GM18511 (cell line): Measurements from ENCODE around the gene GMPR.

Experiments
- ATAC-seq: cut with Tn5 transposase; IDR thresholded peaks from one replicate; pipeline ENCODE4 v1.9.1; 2021; ENCODE audit warnings: mild to moderate bottlenecking, moderate library complexity; ENCODE audit not compliant: unreplicated experiment

GMPR gene

DNA sequence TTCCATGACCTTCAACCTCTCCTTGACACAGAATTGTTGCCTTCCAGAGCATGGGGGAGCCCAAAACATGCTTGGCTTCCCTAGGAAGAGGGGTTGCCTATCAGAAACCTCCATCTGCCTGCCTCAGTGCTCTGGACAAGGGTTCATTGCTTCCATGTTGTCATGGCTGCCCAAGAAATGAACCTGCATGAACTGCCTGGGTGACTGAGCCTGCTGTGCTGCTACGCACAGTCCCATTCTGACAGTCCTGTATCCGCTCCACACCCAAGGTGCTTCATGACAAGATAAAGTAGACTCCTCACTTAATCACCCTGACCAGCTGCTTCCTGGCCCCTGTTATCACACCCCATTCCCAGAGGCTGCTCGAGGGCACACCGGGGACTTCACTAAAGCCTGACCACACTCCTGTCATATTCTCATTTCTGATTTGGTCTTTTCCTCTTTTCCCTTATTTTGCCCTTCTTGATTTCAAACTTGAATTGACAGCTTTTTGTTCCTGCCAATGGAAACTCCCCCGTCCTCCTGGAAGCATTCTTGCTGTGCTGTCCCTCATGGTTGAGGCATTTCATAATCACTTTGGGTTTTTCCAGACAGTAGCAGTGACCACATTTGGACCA, 31.9 kb downstream of the GMPR start:
- ATAC-seq: no peak

- ATAC-seq: no peak
Measured at GRCh38 chr6:16271428-16271827, 33.0 kb downstream of the GMPR start.

- ATAC-seq: no peak
Measured at GRCh38 chr6:16272201-16272600, 33.8 kb downstream of the GMPR start.

DNA sequence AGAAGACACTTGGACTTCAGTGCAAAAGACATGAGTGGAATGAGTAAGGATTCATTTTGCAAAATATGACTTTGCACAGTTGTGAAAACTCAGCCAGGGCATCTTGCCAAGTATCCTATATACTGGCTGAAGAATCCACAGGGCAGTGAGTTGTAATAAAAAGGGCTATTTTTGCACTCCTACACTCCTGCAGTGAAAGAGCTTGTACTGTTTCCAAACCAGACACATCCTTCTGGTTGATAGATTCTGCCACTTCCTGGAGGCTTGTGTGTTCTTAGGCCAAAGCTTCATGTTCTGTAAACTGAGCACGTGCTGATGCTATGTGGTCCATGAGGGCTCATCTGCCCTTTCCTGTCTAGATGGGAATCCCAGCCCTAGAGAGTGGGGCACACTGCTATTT, 34.9 kb downstream of the GMPR start:
- no peak for ATAC-seq

DNA sequence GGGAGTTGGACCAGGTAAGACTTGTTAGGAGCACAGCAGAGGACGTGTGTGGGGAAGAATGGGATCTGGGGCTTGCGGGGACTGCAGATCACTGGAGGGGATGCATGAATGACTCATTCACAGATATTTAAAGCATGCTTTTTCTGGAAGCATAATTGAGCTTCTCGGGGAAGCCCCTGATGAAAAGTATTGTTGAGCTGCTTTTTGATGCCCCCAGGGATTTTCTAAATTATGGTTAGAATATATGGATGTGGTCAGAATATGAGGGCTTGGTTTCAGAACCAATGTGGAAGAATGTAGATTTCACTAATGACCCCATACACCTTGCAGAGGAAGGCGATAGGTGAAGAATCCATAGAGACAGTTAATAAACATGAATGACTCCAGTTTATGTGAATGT, 36.1 kb downstream of the GMPR start:
- ATAC-seq: no peak

DNA sequence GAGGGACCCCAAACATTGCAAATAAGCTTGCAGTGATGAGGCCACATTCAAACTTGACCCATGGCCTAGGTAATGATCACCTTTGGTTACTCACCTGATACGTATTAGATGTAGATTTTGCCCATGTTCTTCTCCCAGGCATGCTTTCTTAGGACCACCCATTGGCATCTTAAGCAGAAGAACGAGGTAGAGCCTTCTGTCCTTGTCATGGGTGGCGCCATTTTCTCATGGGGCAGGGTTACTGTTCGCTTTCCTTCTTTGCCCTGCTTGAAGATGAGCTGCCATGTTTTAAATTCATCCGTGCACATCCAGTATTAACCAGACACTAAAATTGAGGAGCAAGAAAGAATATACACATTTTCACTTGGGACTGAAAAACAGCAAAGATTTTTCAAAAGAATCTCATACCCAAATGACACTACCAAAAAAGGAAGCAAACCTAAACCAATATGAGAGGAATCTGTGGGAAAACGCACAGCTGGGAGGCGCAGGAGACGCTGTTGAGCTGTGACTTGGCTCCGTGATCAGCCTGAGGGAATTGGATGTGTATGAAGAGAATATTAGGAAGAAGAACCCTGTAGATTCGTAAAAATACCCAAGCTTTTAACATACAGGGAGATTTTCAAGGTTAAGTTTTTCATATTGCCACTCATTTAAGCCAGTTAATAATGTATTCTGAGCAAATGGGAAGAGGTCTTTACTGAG, 36.6 kb downstream of the GMPR start:
- ATAC-seq: no peak

DNA sequence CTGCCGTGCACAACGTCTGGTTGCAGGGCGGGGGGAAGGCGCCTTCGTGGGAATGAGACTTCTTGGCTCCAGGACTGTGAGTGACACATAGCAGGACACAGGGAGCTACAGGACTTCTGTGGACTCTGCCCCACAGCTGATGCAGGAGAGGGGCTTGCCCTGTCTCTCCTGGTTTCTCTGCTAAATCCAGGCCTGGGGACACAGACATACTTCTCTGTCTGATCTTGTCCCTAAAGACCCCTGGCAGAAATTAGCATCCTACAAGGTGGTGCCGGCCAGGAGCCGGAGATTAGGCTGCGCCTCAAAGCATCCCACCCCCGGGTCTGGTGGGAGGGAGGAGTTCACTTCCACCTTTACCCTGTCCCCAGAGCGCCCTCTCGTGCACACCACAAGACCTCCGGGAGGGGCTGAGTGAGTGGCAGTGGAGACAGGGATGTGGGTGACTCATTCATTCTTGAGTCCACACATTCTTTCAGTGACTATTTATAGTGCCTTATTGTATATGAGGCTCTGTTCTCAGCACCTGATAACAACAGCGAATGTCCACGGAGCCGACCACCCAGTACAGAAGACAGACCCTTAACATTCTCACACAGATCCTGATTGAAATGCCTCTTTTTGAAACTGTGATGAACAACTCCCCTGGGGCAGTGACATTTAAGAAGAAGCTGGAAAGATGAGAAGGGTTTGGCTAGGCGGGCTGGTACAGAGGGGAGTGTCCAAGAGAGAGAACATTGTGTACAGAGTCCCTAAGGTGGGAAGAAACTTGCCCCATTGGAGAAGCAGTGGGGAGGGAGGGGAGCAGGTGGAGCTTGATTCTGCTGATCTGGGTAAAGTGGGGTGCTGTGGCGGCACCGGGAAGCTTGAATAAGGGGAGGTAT, 39.0 kb downstream of the GMPR start:
- no peak for ATAC-seq

DNA sequence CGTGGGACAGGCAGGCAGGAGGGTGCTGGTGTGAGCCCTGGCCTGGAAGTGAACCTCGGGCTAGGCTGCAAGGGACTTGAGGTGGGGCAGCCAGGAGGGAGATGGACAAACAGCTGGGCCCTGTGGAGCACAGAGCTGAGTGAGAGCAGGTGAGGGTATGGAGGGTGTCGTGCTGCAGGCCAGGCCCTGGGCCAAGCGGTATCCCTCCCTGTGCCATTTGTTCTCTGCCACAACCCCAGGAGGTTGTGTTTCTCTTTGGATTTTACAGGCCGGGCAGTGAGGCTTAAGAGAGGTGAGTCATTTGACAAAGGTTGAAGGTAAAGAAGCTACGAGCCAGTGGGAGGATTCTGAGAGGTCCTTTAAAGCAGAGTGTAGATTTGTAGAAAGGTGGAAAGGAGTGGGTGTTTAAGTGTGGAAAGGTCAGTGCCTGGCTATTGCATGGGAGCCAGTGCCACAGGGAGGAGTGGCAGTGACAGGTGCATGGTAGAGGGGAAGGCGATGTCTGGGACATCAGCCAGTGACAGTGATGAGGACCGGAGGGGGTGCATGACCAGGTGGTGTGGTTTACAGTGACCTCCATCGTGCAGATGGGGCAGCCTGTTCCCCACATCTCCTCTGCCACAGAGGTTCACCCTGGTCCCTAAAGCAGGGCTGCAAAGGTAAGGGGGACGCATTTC, 39.8 kb downstream of the GMPR start:
- ATAC-seq: no peak

DNA sequence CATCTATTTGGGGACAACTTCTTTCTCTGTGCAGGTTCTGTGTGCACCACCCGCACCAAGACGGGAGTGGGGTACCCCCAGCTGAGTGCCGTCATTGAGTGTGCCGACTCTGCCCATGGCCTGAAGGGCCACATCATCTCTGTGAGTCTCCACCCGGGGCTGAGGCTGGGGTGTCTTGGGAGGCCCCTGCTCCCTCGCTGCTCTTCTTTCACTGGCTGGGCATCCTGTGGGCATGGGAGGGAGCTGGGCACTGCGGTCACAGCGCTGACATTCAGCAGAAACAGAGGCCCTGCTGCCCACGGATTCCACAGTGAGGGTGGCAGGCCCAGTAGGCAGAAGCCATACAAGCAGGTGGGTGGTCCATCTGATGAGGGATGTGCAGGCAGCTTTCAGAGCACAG, 40.4 kb downstream of the GMPR start:
- no peak for ATAC-seq

DNA sequence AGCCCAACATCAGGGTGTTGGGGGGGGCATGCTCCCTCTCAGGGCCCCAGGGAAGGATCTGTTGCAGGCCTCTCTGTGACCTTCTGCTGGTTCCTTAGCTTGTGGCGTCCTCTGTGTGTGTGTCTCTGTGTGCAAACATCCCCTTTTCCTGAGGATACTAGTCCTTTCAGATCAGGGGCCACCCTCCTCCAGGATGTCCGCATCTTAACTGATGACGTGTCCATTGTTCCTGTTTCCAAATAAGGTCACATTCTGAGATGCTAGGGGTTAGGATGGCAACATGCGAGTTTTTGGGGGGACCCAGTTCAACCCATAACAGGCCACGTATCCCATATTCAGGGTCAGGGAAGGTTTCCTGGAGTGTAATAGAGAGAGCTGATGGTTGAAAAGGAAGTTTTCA, 40.9 kb downstream of the GMPR start:
- no peak for ATAC-seq

DNA sequence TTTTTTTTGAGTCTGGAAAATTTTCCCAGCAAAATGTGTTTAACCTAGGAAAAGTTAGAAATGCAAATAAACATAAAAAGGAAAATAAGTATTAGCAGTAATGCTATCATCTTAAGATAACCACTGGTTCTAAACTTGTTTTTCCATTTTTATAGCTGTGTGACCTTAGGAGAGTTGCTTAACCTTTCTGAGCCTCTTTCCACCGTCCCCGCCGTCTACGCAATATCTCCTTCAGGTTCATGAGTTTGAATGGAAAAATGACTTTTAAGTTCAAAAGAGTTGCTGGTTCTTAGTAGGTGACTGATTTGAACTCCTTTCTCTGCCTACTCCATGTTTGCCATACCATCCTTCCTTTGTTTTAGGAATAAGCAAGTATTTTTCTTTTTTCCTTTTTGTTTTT, 44.0 kb downstream of the GMPR start:
- ATAC-seq: no peak

DNA sequence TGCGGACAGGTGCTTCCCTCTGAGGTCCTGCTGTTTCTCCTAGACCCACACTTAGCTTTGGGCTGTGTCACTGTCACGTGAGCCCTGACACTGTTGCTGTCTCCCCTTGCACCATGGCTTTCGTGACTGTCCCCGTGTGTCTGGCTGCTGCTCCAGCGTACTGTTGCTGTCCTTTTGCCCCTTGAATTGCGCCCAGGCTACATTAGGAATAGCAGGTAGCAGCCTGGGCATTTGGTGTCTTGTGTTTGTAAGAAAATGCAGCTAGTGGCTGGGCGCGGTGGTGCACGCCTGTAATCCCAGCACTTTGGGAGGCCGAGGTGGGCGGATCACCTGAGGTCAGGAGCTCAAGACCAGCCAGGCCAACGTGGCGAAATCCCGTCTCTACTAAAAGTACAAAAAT, 46.1 kb downstream of the GMPR start:
- no peak for ATAC-seq

GRCh38 chr6:16285467-16286150, 47.2 kb downstream of the GMPR start:
- ATAC-seq: no peak

DNA sequence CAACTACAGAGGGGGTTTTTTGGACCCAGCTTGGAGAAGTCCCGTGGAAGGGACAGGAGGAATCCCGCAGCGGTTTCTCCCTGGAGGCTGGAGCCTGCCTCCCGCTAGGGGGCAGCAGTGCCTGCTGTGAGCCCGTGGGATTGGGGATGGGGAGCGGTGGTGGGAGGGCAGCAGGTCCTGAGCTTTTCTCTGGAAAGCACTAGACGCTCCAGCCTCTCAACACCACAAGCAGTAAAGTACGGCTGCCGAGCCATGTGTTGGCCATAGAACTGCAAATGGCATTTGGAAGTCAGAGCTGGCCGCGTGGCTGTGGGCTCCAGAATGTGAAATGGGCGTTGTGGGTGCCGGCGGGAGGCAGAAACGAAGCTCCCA, 47.8 kb downstream of the GMPR start:
- no peak for ATAC-seq

GRCh38 chr6:16288163-16288562, 49.8 kb downstream of the GMPR start:
- no peak for ATAC-seq

DNA sequence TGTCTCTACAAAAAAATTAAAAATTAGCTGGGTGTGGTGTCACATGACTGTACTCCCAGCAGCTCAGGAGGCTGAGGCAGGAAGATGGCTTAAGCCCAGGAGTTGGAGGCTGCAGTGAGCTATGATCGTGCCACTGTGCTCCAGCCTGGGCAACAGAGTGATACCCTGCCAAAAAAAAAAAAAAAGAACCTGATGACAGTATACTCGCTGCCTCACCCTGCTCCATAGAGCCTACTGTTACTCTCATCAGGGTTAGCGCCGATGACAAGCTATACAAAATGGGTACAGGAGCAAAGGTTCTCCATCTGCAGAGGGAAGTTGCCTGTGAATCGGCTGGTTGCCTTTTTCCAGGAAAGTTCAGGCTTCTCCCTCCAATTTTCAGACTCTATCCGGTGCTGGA, 53.4 kb downstream of the GMPR start:
- no peak for ATAC-seq

GRCh38 chr6:16292432-16292831, 54.0 kb downstream of the GMPR start:
- no peak for ATAC-seq

DNA sequence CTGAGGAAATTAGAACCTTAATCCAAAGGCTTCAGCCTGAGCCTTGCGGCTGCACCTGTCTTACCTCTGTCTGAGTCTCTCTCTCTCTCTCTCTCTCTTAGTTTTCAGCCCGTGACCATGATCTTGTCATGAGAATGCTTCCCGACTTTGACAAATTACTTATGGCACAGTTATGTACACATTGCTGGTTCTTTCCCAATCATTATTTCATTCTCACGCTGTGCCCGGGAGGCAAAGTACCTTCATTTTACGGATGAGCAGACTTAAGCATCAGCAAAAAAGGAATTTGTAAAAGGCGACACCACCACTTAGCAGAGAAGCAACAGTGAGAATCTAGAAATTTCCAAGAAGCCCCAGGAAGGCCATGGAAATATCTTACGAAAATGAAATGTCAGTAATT, 54.6 kb downstream of the GMPR start:
- ATAC-seq: no peak

- no peak for ATAC-seq
Measured at GRCh38 chr6:16294371-16294770, 56.0 kb downstream of the GMPR start.

GRCh38 chr6:16295060-16295459, 56.7 kb downstream of the GMPR start:
- no peak for ATAC-seq

GRCh38 chr6:16295471-16295870, 57.1 kb downstream of the GMPR start:
- no peak for ATAC-seq
